HepG2 (cell line): ENCODE results near the gene TF. TPM values are rescaled to one million over a fixed set of nuclear protein-coding genes. Genes with fewer than 3 reads are reported as not detected.

Experiments
- ATAC-seq: fragments of 200-7000 bp; cut with Tn5 transposase; 3 replicates; pipeline ENCODE4 v1.9.1; 2020; ENCODE audit warnings: mild to moderate bottlenecking, moderate library complexity
- BruUV-seq: library from RNA; stranded (reverse); fragments of 400-500 nt; replicated peaks from 2 replicates; lab custom pipeline; 2021; lab: Mats Ljungman, UMichigan
- CTCF ChIA-PET: fragments of 300-600 bp; formaldehyde crosslinking; extraction: SDS; loops from one replicate; lab custom pipeline; 2021; ENCODE audit warnings: low total read pairs, inconsistent platforms, low intra/inter-chr PET ratio; lab: Yijun Ruan, JAX
- POLR2A ChIA-PET: fragments of 350-600 bp; sonication (Branson Sonifier 250); formaldehyde crosslinking; loops from one replicate; lab custom pipeline; 2020; ENCODE audit warnings: antibody characterized with exemption, inconsistent platforms; lab: Yijun Ruan, JAX
- DNase-seq: peaks from one replicate; pipeline ENCODE4 v3.0.0-alpha.2; 2015; ENCODE audit warnings: low spot score
- FAIRE-seq: peaks from 3 replicates; lab custom pipeline; 2011; peaks lifted over from hg19 to GRCh38; lab: Jason Lieb, UNC
- H2AFZ ChIP-seq: one replicate; pipeline ENCODE4 v1.6.1; 2011; ENCODE audit warnings: low read length, inconsistent platforms
- H3K27ac ChIP-seq: fragments of 300-600 bp; 3 replicates; pipeline ENCODE4 v1.8.0; 2011; ENCODE audit warnings: mixed run types, mild to moderate bottlenecking, mixed read lengths, low read length, inconsistent platforms; ENCODE audit not compliant: insufficient read depth; ENCODE audit errors: extremely low read length
- H3K27me3 ChIP-seq, 2 experiments: fragments of 200-600 bp in 1 of 2; 2 replicates in 1 of 2; 3 replicates in 1 of 2; pipeline versions ENCODE4 v1.6.0 to v1.8.0; 2011; ENCODE audit warnings: low read length in 2 of 2, mild to moderate bottlenecking in 2 of 2, moderate library complexity in 2 of 2, inconsistent platforms in 1 of 2; ENCODE audit not compliant: insufficient read depth in 2 of 2, control insufficient read depth in 1 of 2
- H3K36me3 ChIP-seq, 2 experiments: fragments of 200-600 bp in 1 of 2; replicated peaks in 1 of 2; 2 replicates in 1 of 2; 3 replicates in 1 of 2; pipeline versions ENCODE4 v1.5.1 to v1.8.0; 2011; ENCODE audit warnings: low read length in 2 of 2, inconsistent platforms in 1 of 2; ENCODE audit not compliant: insufficient read depth in 2 of 2, control insufficient read depth in 1 of 2
- H3K4me1 ChIP-seq: 2 replicates; pipeline ENCODE4 v1.5.1; 2012; ENCODE audit warnings: low read length, inconsistent platforms; ENCODE audit not compliant: insufficient read depth
- H3K4me2 ChIP-seq: 2 replicates; pipeline ENCODE4 v1.6.0; 2011; ENCODE audit warnings: low read depth, low read length, inconsistent platforms
- H3K4me3 ChIP-seq, 3 experiments: fragments of 200-600 bp in 1 of 3; sonication (generic), shearing (Covaris generic) in 1 of 3; replicated peaks in 1 of 3; 2 replicates each; pipeline ENCODE4 v1.5.1; 2011 to 2016; ENCODE audit warnings: low read length in 3 of 3, inconsistent platforms in 2 of 3, low read depth in 2 of 3, mild to moderate bottlenecking in 2 of 3, control low read depth in 1 of 3, mixed read lengths in 1 of 3; ENCODE audit not compliant: insufficient read depth in 1 of 3
- H3K79me2 ChIP-seq: one replicate; pipeline ENCODE4 v1.6.1; 2011; ENCODE audit warnings: low read length, inconsistent platforms; ENCODE audit not compliant: insufficient read depth
- H3K9ac ChIP-seq: 2 replicates; pipeline ENCODE4 v1.6.0; 2011; ENCODE audit warnings: mild to moderate bottlenecking, low read depth, low read length, inconsistent platforms; ENCODE audit not compliant: insufficient read depth
- H3K9me3 ChIP-seq: 2 replicates; pipeline ENCODE4 v1.5.1; 2012; ENCODE audit warnings: mild to moderate bottlenecking, low read length
- H4K20me1 ChIP-seq: 2 replicates; pipeline ENCODE4 v1.6.0; 2011; ENCODE audit warnings: inconsistent platforms, mild to moderate bottlenecking, low read length, moderate library complexity; ENCODE audit not compliant: insufficient read depth
- ADNP ChIP-seq: sonication (generic); formaldehyde crosslinking; IDR thresholded peaks from 2 replicates; pipeline ENCODE4 v1.4.0; 2020; ENCODE audit warnings: missing genetic modification reagents
- ATF5 ChIP-seq: sonication (generic); formaldehyde crosslinking; IDR thresholded peaks from 2 replicates; pipeline ENCODE4 v1.4.0; 2020; ENCODE audit warnings: mild to moderate bottlenecking, low read depth, missing genetic modification reagents
- EEA1 ChIP-seq: sonication (generic); formaldehyde crosslinking; IDR thresholded peaks from 2 replicates; pipeline ENCODE4 v1.5.1; 2020; ENCODE audit warnings: mild to moderate bottlenecking, missing genetic modification reagents, borderline replicate concordance
- MIER3 ChIP-seq: IDR thresholded peaks from 2 replicates; pipeline ENCODE4 v1.6.1; 2016; ENCODE audit warnings: missing compliant biosample characterization, borderline replicate concordance
- MTA1 ChIP-seq: sonication (generic); formaldehyde crosslinking; IDR thresholded peaks from 2 replicates; pipeline ENCODE4 v1.4.0; 2020; ENCODE audit warnings: missing genetic modification reagents, mild to moderate bottlenecking, borderline replicate concordance
- RCOR2 ChIP-seq: IDR thresholded peaks from 2 replicates; pipeline ENCODE4 v1.6.1; 2016; ENCODE audit warnings: missing biosample characterization, missing genetic modification reagents
- TEF ChIP-seq: sonication (generic); formaldehyde crosslinking; IDR thresholded peaks from 2 replicates; pipeline ENCODE4 v1.5.0; 2020; ENCODE audit warnings: missing genetic modification reagents
- ZBED4 ChIP-seq: sonication (generic); formaldehyde crosslinking; IDR thresholded peaks from 2 replicates; pipeline ENCODE4 v1.4.0; 2020; ENCODE audit warnings: missing genetic modification reagents, borderline replicate concordance
- ZNF510 ChIP-seq: sonication (generic); formaldehyde crosslinking; IDR thresholded peaks from 2 replicates; pipeline ENCODE4 v1.4.0; 2020; ENCODE audit warnings: low read depth, mild to moderate bottlenecking, missing genetic modification reagents
- ZNF550 ChIP-seq: sonication (generic); formaldehyde crosslinking; IDR thresholded peaks from 2 replicates; pipeline ENCODE4 v1.4.0; 2020; ENCODE audit warnings: mild to moderate bottlenecking, missing genetic modification reagents, borderline replicate concordance
- ZNF615 ChIP-seq: sonication (generic); formaldehyde crosslinking; IDR thresholded peaks from 2 replicates; pipeline ENCODE4 v1.5.0; 2020; ENCODE audit warnings: mild to moderate bottlenecking, missing genetic modification reagents, borderline replicate concordance
- ZNF646 ChIP-seq: sonication (generic); formaldehyde crosslinking; IDR thresholded peaks from 2 replicates; pipeline ENCODE4 v1.9.0; 2021; ENCODE audit warnings: mild to moderate bottlenecking, missing genetic modification reagents
- WGBS: methylation state at CpG from one replicate; pipeline ENCODE4 v1.1.6; 2017; ENCODE audit warnings: low lambda C conversion rate; 5-methylcytosine and 5-hydroxymethylcytosine counted together
- in situ Hi-C: cut with HindIII; loops from 2 replicates; pipeline ENCODE4 v1.10.0; 2017; ENCODE audit warnings: low pct_unique_long_range_greater_than_20kb; ENCODE audit not compliant: extremely low pct_ligation_motif_present
- intact Hi-C: fragments of 100-400 bp; cut with micrococcal nuclease; formaldehyde crosslinking; loops from one replicate; pipeline ENCODE4 v1.10.0; 2022; ENCODE audit not compliant: unreplicated experiment
- polyA plus RNA-seq, 8 experiments: library from polyadenylated mRNA; depleted of rRNA in 3 of 8; stranded (reverse) in 7 of 8; unstranded in 1 of 8; fragments of >200 nt; fragmentation: Illumina TruSeq in 4 of 8; extraction: Trizol in 4 of 8; gene quantifications; 2 replicates each; pipeline versions ENCODE4 v1.2.1 to v1.2.3, GENCODE V29; 2011 to 2016; ENCODE audit warnings: low read depth in 4 of 8, missing spikeins in 1 of 8, mixed read lengths in 1 of 8; ENCODE audit not compliant: insufficient read depth in 1 of 8
- total RNA-seq, 5 experiments: library from RNA; depleted of rRNA; stranded (reverse); fragments of >200 nt; fragmentation: Illumina TruSeq; extraction: Trizol; gene quantifications; 2 replicates each; pipeline ENCODE4 v1.2.3, GENCODE V29; 2016; ENCODE audit warnings: low read depth in 1 of 5

The TF gene
- total and polyA plus RNA-seq, 2 of the 13 experiments (the other 11 are each of a cell fraction or from before 2014, with no cell fraction given): 10,074 to 11,821 TPM

- Histone ChIP-seq H3K9me3 (no peaks in the 10 kb centered on the region), H2AFZ (no peak overlapping the region), H3K27me3 (peaks cover 0 to 19% of the 10 kb centered on the region in 2 experiments; a peak in 3 of 5 replicates), H3K4me1 (peaks cover 16% of the 10 kb centered on the region), H3K27ac (no peak overlapping the region), H3K4me3 (no peak overlapping the region), H3K36me3 (peaks cover 0 to 2% of the 10 kb centered on the region in 2 experiments; a peak in 1 of 5 replicates), H4K20me1 (no peaks in the 10 kb centered on the region), H3K4me2 (no peak overlapping the region), H3K9ac (no peak overlapping the region), H3K79me2 (no peaks in the 10 kb centered on the region)
- ChIA-PET POLR2A (no interaction called here), CTCF (no interaction called here)
- WGBS: 36% methylated on average over 12 of the region's 12 CpGs
- in situ Hi-C loops (no loop called here), intact Hi-C loops (no loop called here)
- DNase-seq (no peak), ATAC-seq (no peak; the same call in 2 of the 3 replicates), FAIRE-seq (no peak)
- BruUV-seq: no TSS peak
- TF ChIP-seq ZNF646 (CRISPR knock-in tag) (no peak), MTA1 (CRISPR knock-in tag) (no peak), TEF (CRISPR knock-in tag) (no peak), ZBED4 (CRISPR knock-in tag) (no peak), ZNF550 (no peak), EEA1 (CRISPR knock-in tag) (no peak), ZNF615 (CRISPR knock-in tag) (no peak), ATF5 (CRISPR knock-in tag) (no peak), MIER3 (CRISPR knock-in tag) (no peak), RCOR2 (CRISPR knock-in tag) (no peak), ADNP (CRISPR knock-in tag) (no peak), ZNF510 (CRISPR knock-in tag) (no peak)
Observed at GRCh38 chr3:133828576-133829309, 82.5 kb downstream of the TF start.
